PC-9 (cell line): ENCODE measurements around the gene CGB7.

Experiments used
- CTCF ChIP-seq: fragments of 200-600 bp; sonication (generic); conservative IDR thresholded peaks from 2 replicates; pipeline ENCODE4 v1.6.1; 2017; ENCODE audit warnings: mixed run types, antibody characterized with exemption, mild to moderate bottlenecking, moderate library complexity
- EZH2 ChIP-seq: fragments of 200-600 bp; sonication (generic); IDR thresholded peaks from 2 replicates; pipeline ENCODE4 v1.8.0; 2017; ENCODE audit warnings: antibody characterized with exemption, low read depth

- TF ChIP-seq CTCF = no peak
- no peak for TF ChIP-seq EZH2
These were observed 36.3 kb downstream of the CGB7 start for GRCh38 chr19:49020931-49021895.
